Stomach smooth muscle (tissue), 2 donors: ENCODE measurements around the gene EGFL7.
"Not testable (repeated sequence)": the region's sequence is repeated elsewhere in the genome, so short reads cannot be mapped to it uniquely, and the experiment has no call there.

Experiments
- H3K27ac ChIP-seq: one replicate; pipeline ENCODE4 v1.7.0; 2013; ENCODE audit warnings: mild to moderate bottlenecking, low read length, inconsistent platforms
- H3K27me3 ChIP-seq, 2 donors: one replicate each; pipeline ENCODE4 v1.7.0; 2013; ENCODE audit warnings: low read length in 2 of 2; ENCODE audit not compliant: insufficient read depth in 2 of 2, control insufficient read depth in 1 of 2
- H3K36me3 ChIP-seq, 2 donors: one replicate each; pipeline ENCODE4 v1.7.0; 2013; ENCODE audit warnings: low read length in 2 of 2; ENCODE audit not compliant: control insufficient read depth in 2 of 2, insufficient read depth in 2 of 2
- H3K4me1 ChIP-seq: one replicate; pipeline ENCODE4 v1.7.0; 2013; ENCODE audit warnings: low read length; ENCODE audit not compliant: control insufficient read depth, insufficient read depth
- H3K4me3 ChIP-seq, 2 donors: one replicate each; pipeline ENCODE4 v1.7.0; 2013; ENCODE audit warnings: low read length in 2 of 2
- H3K9ac ChIP-seq, 2 donors: one replicate each; pipeline ENCODE4 v1.7.0; 2013; ENCODE audit warnings: low read length in 2 of 2, mild to moderate bottlenecking in 1 of 2
- H3K9me3 ChIP-seq, 2 donors: one replicate each; pipeline ENCODE4 v1.7.0; 2013; ENCODE audit warnings: low read length in 2 of 2; ENCODE audit not compliant: control insufficient read depth in 2 of 2
- donor health status: healthy.
- donor health status: Pancreatic carcinoma.

Gene EGFL7

DNA sequence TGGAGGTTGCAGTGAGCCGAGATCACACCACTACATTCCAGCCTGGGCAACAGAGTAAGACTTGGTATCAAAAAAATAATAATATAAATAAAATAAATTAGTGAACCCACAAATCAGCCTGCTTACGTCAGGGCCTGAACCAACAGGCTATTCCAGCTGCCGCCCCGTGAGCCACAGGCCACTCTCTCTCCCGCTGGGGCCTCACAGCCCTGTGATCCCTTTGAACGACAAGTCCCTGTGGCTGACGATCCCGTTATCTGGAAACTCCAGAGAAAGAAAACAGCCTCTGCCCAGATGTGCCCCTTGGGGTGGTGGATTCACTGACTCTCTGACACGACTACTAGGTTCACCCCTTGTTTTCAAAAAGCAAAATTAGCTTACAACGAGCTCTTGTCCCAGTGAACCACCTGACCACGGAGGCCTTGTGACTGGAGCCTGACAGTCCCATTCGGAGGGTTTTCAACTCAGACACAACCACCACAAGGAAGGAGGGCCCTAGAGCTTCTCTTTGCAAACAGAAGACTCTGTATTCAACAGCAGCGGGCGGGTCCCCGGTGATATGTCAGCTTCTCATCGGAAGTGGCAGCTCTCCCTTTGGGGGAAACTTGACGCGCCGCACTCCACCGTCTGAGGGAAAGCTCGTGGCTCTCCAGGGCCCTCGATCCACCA, 45.3 kb downstream of the EGFL7 start:
- Histone ChIP-seq H3K4me1 (peaks cover 10% of the 10 kb centered on the region), H3K36me3 (no peaks in the 10 kb centered on the region), H3K4me3 (no peak overlapping the region), H3K27me3 (peaks cover 0 to 2% of the 10 kb centered on the region in 2 donors), H3K9ac (no peak overlapping the region), H3K27ac (no peak overlapping the region), H3K9me3 (no peaks in the 10 kb centered on the region)

GRCh38 chr9:136709454-136710109, 46.9 kb downstream of the EGFL7 start:
- peaks cover 0 to 9% of the 10 kb centered on the region in 2 donors for H3K27me3 ChIP-seq
- H3K4me3 ChIP-seq = no peak overlapping the region
- H3K9ac ChIP-seq = no peak overlapping the region
- H3K27ac ChIP-seq = no peak overlapping the region
- H3K4me1 ChIP-seq = peaks cover 19% of the 10 kb centered on the region
- no peaks in the 10 kb centered on the region for H3K36me3 ChIP-seq
- no peaks in the 10 kb centered on the region for H3K9me3 ChIP-seq

DNA sequence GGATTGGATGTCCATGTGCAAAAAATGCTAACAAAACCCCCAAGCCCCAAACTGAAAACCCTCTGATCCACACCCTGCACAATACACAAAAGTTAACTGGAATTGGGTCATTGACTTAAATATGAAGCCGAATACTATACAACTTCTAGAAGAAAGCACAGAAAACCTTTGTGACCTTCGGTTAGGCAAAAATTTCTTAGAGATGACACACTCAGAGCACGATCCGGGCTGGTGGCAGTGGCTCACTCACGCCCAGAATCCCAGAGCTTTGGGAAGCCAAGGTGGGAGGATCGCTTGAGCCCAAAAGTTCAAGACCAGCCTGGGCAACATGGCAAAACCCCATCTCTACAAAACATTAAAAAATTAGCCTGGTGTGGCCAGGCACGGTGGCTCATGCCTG, 47.8 kb downstream of the EGFL7 start:
- Histone ChIP-seq H3K27me3 (peaks cover 0 to 9% of the 10 kb centered on the region in 2 donors), H3K9ac (no peak overlapping the region), H3K9me3 (no peaks in the 10 kb centered on the region), H3K27ac (no peak overlapping the region), H3K36me3 (no peaks in the 10 kb centered on the region), H3K4me3 (no peak overlapping the region), H3K4me1 (peaks cover 19% of the 10 kb centered on the region)

- peaks cover 19% of the 10 kb centered on the region for H3K4me1 ChIP-seq
- not testable (repeated sequence) for H3K9ac ChIP-seq, H3K36me3 ChIP-seq, H3K27ac ChIP-seq, H3K4me3 ChIP-seq, H3K27me3 ChIP-seq, H3K9me3 ChIP-seq
Observed at GRCh38 chr9:136711219-136711648, 48.5 kb downstream of the EGFL7 start.

GRCh38 chr9:136711751-136712689, 49.3 kb downstream of the EGFL7 start, which contains the start of gene DIPK1B:
DIPK1B (plus strand) TSS chr9:136712572; CDS start chr9:136712666, 94 bp downstream.
- H3K27ac ChIP-seq = peak within 1 kb of the TSS; percentile 41
- H3K4me3 ChIP-seq = peak within 1 kb of the TSS; percentile 55 to 66
- peaks cover 0 to 9% of the 10 kb centered on the region in 2 donors for H3K27me3 ChIP-seq
- no peaks in the 10 kb centered on the region for H3K9me3 ChIP-seq
- no peaks in the 10 kb centered on the region for H3K36me3 ChIP-seq
- H3K4me1 ChIP-seq = peaks cover 19% of the 10 kb centered on the region
- peak within 1 kb of the TSS; percentile 29 to 71 for H3K9ac ChIP-seq

DNA sequence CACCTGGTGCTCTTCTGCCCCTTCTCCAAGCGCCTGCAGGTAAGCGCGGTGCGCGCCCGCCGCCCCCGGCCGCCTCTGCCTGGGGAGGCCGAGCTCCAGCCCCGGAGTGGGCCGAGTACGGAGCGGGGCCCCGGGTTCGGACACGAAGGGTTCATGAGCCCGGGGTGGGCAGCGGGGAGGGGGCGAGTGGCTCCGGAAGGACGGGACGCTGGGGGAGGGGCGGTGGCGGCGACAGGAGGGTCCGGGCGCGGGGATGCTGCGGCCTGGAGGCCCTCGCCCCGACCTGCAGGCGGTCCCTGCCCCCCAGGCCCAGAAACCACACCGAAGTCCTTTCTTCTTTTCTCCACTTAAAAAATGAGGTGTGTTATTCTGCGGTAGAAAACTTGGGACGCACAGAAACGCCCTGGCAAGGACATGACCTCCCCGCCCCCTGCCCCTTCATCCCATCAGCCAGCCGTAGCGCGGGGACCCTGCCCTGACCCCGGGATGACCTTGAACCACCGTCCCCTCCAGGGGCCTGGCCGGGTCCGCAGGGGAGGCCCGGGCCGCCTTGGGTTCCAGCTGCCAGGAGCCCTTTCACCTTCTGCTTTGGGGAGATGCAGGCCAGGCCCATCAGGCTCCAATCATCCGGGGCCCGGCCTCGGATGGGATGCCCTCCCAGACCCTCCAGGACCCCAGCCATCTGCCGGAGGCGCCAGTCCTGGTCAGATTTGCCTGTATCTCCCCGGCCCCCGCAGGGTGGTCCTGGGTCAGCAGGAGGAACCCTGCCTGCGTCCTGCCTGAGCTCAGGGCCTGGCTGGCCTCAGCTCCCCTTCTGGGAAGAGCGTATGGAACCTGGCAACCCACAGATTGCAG, 50.2 kb downstream of the EGFL7 start:
- H3K27me3 ChIP-seq = peaks cover 0 to 9% of the 10 kb centered on the region in 2 donors
- peak overlapping the region; percentile 29 to 71 for H3K9ac ChIP-seq

GRCh38 chr9:136713550-136713949, 50.8 kb downstream of the EGFL7 start:
- H3K27ac ChIP-seq = peak overlapping the region; percentile 41
- no peaks in the 10 kb centered on the region for H3K9me3 ChIP-seq
- H3K36me3 ChIP-seq = no peaks in the 10 kb centered on the region
- H3K27me3 ChIP-seq = peaks cover 0 to 9% of the 10 kb centered on the region in 2 donors
- peak overlapping the region in 1 of 2 donors; percentile 71 for H3K9ac ChIP-seq
- peak overlapping the region in 1 of 2 donors; percentile 66 for H3K4me3 ChIP-seq
- peaks cover 21% of the 10 kb centered on the region for H3K4me1 ChIP-seq

More for the DNA sequence above, 50.2 kb downstream of the EGFL7 start:
- Histone ChIP-seq H3K9me3 (no peaks in the 10 kb centered on the region), H3K27ac (peak overlapping the region; percentile 41), H3K4me1 (peaks cover 19% of the 10 kb centered on the region), H3K4me3 (peak overlapping the region; percentile 55 to 66), H3K36me3 (no peaks in the 10 kb centered on the region)

- Histone ChIP-seq H3K27ac (no peak overlapping the region), H3K9ac (no peak overlapping the region), H3K36me3 (no peaks in the 10 kb centered on the region), H3K27me3 (peaks cover 0 to 9% of the 10 kb centered on the region in 2 donors), H3K4me3 (no peak overlapping the region), H3K9me3 (no peaks in the 10 kb centered on the region), H3K4me1 (peaks cover 26% of the 10 kb centered on the region)
Observed at GRCh38 chr9:136714096-136714892, 51.6 kb downstream of the EGFL7 start.

GRCh38 chr9:136714893-136715274, 52.2 kb downstream of the EGFL7 start:
- Histone ChIP-seq H3K9me3 (no peaks in the 10 kb centered on the region), H3K36me3 (no peaks in the 10 kb centered on the region), H3K4me1 (peaks cover 32% of the 10 kb centered on the region), H3K27ac (no peak overlapping the region), H3K27me3 (peaks cover 0 to 9% of the 10 kb centered on the region in 2 donors), H3K4me3 (no peak overlapping the region), H3K9ac (no peak overlapping the region)
